ENCODE data around the gene NPL.

DNA sequence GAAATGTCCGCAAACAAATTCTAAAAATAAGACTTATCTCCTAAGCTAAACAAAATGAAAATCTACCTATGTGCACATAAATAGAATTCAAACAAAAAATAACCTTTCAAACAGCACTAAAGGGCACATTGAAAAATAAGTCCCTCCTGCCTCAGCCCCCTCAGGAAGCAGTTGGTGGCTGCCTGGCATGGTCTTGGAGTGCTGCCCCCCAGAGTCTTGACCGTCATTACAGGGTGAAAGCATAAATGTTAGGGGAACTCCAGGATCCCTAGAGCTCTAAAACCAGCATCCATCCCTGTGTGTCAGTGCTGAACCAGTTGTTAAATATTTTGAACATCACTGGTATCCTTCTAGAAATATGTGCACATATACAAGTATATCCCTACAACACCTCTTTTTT, 6.5 kb upstream of the NPL start:
- TF ChIP-seq, protein P1, sequence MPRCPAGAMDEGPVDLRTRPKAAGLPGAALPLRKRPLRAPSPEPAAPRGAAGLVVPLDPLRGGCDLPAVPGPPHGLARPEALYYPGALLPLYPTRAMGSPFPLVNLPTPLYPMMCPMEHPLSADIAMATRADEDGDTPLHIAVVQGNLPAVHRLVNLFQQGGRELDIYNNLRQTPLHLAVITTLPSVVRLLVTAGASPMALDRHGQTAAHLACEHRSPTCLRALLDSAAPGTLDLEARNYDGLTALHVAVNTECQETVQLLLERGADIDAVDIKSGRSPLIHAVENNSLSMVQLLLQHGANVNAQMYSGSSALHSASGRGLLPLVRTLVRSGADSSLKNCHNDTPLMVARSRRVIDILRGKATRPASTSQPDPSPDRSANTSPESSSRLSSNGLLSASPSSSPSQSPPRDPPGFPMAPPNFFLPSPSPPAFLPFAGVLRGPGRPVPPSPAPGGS (IDR thresholded peaks at IDR 0.05) = no peak
- no peak for TF ChIP-seq ZC3H11A (IDR thresholded peaks at IDR 0.05)
- no peak for TF ChIP-seq JUN (IDR thresholded peaks at IDR 0.05)
- TF ChIP-seq, protein P2, sequence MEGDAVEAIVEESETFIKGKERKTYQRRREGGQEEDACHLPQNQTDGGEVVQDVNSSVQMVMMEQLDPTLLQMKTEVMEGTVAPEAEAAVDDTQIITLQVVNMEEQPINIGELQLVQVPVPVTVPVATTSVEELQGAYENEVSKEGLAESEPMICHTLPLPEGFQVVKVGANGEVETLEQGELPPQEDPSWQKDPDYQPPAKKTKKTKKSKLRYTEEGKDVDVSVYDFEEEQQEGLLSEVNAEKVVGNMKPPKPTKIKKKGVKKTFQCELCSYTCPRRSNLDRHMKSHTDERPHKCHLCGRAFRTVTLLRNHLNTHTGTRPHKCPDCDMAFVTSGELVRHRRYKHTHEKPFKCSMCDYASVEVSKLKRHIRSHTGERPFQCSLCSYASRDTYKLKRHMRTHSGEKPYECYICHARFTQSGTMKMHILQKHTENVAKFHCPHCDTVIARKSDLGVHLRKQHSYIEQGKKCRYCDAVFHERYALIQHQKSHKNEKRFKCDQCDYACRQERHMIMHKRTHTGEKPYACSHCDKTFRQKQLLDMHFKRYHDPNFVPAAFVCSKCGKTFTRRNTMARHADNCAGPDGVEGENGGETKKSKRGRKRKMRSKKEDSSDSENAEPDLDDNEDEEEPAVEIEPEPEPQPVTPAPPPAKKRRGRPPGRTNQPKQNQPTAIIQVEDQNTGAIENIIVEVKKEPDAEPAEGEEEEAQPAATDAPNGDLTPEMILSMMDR (IDR thresholded peaks at IDR 0.05) = no peak
- no peak for TF ChIP-seq JUNB (IDR thresholded peaks at IDR 0.05)
- TF ChIP-seq CBX2 (IDR thresholded peaks at IDR 0.05; ENCODE audit: borderline replicate concordance, low read depth) = no peak
- TF ChIP-seq REST (IDR thresholded peaks at IDR 0.05) = no peak
- TF ChIP-seq SREBF2 (IDR thresholded peaks at IDR 0.05) = no peak
- no peak for TF ChIP-seq NR3C1 (IDR thresholded peaks at IDR 0.05)
- no peak for TF ChIP-seq HOXA7 (CRISPR knock-in tag; IDR thresholded peaks at IDR 0.05)
- no peak for TF ChIP-seq ESRRA (IDR thresholded peaks at IDR 0.05; ENCODE audit: borderline replicate concordance, low read length)
- TF ChIP-seq CBX8 (IDR thresholded peaks at IDR 0.05) = no peak
- TF ChIP-seq RAD21 (conservative IDR thresholded peaks at IDR 0.05 in 1 of 2, IDR thresholded peaks at IDR 0.05 in 1 of 2) = no peak
- TF ChIP-seq POLR2AphosphoS2 (conservative IDR thresholded peaks at IDR 0.05; ENCODE audit: low read length) = no peak
